Body of pancreas (tissue), 4 donors: ENCODE measurements around the gene BICD2. TPM values are rescaled to one million over a fixed set of nuclear protein-coding genes. Genes with fewer than 3 reads are reported as not detected.

Source experiments
- ATAC-seq: fragments of 150-250 bp; one replicate; pipeline ENCODE4 v1.9.1; 2016
- DNase-seq, 4 donors: peaks; one replicate each; pipeline ENCODE4 v3.0.0-alpha.2; 2019
- H3K27ac ChIP-seq, 4 donors: fragments of 200-600 bp; sonication (generic); 1 replicate in 3 of 4; 2 replicates in 1 of 4; pipeline versions ENCODE4 v1.5.1 to v1.6.1; 2016 to 2019; ENCODE audit warnings: mild to moderate bottlenecking in 1 of 4, mixed read lengths in 1 of 4, moderate library complexity in 1 of 4
- H3K27me3 ChIP-seq, 2 donors: fragments of 200-600 bp; sonication (generic); one replicate each; pipeline ENCODE4 v1.6.0; 2016; ENCODE audit warnings: mild to moderate bottlenecking in 1 of 2
- H3K36me3 ChIP-seq, 2 donors: fragments of 200-600 bp; sonication (generic); replicated peaks in 1 of 2; 2 replicates each; pipeline ENCODE4 v1.5.1; 2016; ENCODE audit warnings: low read depth in 2 of 2; ENCODE audit not compliant: insufficient read depth in 1 of 2
- H3K4me1 ChIP-seq: fragments of 200-600 bp; sonication (generic); one replicate; pipeline ENCODE4 v1.6.0; 2016
- H3K4me3 ChIP-seq, 2 donors: fragments of 200-600 bp; sonication (generic); 1 replicate in 1 of 2; 2 replicates in 1 of 2; pipeline ENCODE4 v1.5.1; 2016 to 2019
- H3K9me3 ChIP-seq, 3 donors: fragments of 200-600 bp; sonication (generic); 1 replicate in 2 of 3; 2 replicates in 1 of 3; pipeline ENCODE4 v1.5.1; 2016
- POLR2A ChIP-seq, 3 donors: fragments of 450-650 bp; IDR thresholded peaks; one replicate each; pipeline ENCODE4 v1.6.1; 2016; ENCODE audit warnings: antibody characterized with exemption in 3 of 3, mild to moderate bottlenecking in 2 of 3
- WGBS, 2 donors: methylation state at CpG; one replicate each; pipeline ENCODE4 v1.1.5; 2017; 5-methylcytosine and 5-hydroxymethylcytosine counted together
- intact Hi-C: fragments of 100-400 bp; cut with DNase I; formaldehyde crosslinking; loops from one replicate; pipeline ENCODE4 v1.15.1; 2023
- total RNA-seq, 2 donors: library from RNA; depleted of rRNA; stranded (reverse); fragments of >200 nt; gene quantifications; one replicate each; pipeline ENCODE4 v1.1.0, GENCODE V29; 2016
- TF ChIP-seq, protein P1 (sequence below), 7 experiments: fragments of 450-650 bp in 4 of 7; fragments of 200-600 bp in 3 of 7; sonication (generic) in 3 of 7; IDR thresholded peaks; one replicate each; pipeline ENCODE4 v1.5.1; 2016 to 2019; ENCODE audit warnings: antibody characterized with exemption in 7 of 7

The BICD2 gene
- total RNA-seq, 2 donors from 2014 or later = 16.1 to 16.8 TPM

DNA sequence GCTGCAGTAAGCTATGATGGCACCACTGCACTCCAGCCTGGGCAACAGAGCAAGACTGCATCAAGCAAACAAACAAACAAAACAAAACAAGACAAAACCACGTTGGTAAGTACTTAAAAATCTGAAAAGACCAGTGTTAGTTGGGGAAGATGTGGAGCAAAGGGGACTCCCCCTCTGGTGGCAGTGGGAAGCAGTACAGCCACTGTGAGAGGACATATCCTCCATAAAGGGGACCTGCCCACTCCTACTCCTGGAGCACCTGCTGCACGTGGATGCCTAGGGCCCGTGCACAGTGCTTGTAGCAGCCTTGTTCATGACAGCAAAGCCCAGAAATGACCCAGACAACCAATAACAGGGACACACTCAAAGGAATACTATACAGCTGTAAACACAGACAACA is 77.7 kb downstream of the BICD2 start:
- 44 to 63% methylated on average over 3 of the region's 3 CpGs for WGBS, 2 donors
- Histone ChIP-seq H3K9me3 (no peaks in the 10 kb centered on the region), H3K36me3 (no peaks in the 10 kb centered on the region), H3K4me3 (no peak overlapping the region), H3K27ac (no peak overlapping the region), H3K4me1 (no peaks in the 10 kb centered on the region), H3K27me3 (no peaks in the 10 kb centered on the region)
- ATAC-seq (no peak), DNase-seq (no peak)
- intact Hi-C loops = no loop called here
- TF ChIP-seq, protein P1, sequence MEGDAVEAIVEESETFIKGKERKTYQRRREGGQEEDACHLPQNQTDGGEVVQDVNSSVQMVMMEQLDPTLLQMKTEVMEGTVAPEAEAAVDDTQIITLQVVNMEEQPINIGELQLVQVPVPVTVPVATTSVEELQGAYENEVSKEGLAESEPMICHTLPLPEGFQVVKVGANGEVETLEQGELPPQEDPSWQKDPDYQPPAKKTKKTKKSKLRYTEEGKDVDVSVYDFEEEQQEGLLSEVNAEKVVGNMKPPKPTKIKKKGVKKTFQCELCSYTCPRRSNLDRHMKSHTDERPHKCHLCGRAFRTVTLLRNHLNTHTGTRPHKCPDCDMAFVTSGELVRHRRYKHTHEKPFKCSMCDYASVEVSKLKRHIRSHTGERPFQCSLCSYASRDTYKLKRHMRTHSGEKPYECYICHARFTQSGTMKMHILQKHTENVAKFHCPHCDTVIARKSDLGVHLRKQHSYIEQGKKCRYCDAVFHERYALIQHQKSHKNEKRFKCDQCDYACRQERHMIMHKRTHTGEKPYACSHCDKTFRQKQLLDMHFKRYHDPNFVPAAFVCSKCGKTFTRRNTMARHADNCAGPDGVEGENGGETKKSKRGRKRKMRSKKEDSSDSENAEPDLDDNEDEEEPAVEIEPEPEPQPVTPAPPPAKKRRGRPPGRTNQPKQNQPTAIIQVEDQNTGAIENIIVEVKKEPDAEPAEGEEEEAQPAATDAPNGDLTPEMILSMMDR (IDR thresholded peaks at IDR 0.05) = no peak
- no peak for TF ChIP-seq POLR2A (IDR thresholded peaks at IDR 0.05)

DNA sequence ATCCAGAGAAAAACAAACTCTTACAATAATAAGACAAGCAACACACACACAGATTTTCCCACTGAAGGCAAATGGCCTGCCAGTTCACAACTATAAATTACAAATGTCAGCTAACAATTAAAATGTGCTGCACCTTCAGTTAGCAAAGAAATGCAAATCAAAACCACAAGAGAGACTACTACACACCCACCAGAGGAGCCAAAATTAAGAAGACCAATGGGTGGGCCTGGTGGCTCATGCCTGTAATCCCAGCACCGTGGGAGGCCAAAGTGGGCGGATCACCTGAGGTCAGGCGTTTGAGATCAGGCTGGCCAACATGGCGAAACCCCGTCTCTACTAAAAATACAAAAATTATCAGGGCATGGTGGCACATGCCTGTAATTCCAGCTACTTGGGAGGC is 79.6 kb downstream of the BICD2 start:
- intact Hi-C loops = no loop called here

DNA sequence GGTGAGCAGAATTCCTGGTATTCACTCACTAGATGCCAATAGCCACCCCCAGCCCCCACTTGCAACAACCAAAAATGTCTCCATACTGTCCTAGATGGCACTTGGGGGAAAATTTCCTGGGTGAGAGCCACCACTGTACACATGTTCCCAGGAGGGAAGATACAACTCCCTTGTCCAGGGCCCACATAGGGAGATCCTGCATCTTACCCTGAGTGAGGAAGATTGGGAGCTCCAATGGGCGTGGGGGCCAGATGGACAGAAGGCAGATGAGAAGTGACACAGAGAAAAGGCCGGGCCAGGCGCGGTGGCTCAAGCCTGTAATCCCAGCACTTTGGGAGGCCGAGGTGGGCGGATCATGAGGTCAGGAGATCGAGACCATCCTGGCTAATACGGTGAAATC is 82.4 kb downstream of the BICD2 start:
- H3K9me3 ChIP-seq = no peaks in the 10 kb centered on the region
- H3K36me3 ChIP-seq = no peaks in the 10 kb centered on the region
- H3K4me3 ChIP-seq = no peak overlapping the region
- TF ChIP-seq, protein P1 (IDR thresholded peaks at IDR 0.05) = no peak
- TF ChIP-seq POLR2A (IDR thresholded peaks at IDR 0.05) = no peak
- ATAC-seq (no peak), DNase-seq (no peak)
- no peaks in the 10 kb centered on the region for H3K4me1 ChIP-seq
- H3K27ac ChIP-seq = no peak overlapping the region
- intact Hi-C loops = no loop called here
- H3K27me3 ChIP-seq = no peaks in the 10 kb centered on the region
- WGBS, 2 donors = 94% methylated on average over 8 of the region's 8 CpGs

More for the DNA sequence above, 79.6 kb downstream of the BICD2 start:
- Histone ChIP-seq H3K9me3 (no peaks in the 10 kb centered on the region), H3K4me3 (no peak overlapping the region), H3K36me3 (no peaks in the 10 kb centered on the region), H3K27me3 (no peaks in the 10 kb centered on the region), H3K4me1 (no peaks in the 10 kb centered on the region), H3K27ac (no peak overlapping the region)
- no peak for TF ChIP-seq POLR2A (IDR thresholded peaks at IDR 0.05)
- TF ChIP-seq, protein P1 (IDR thresholded peaks at IDR 0.05) = no peak
- 74 to 82% methylated on average over 5 of the region's 5 CpGs for WGBS, 2 donors
- no peak for ATAC-seq
- no peak for DNase-seq

DNA sequence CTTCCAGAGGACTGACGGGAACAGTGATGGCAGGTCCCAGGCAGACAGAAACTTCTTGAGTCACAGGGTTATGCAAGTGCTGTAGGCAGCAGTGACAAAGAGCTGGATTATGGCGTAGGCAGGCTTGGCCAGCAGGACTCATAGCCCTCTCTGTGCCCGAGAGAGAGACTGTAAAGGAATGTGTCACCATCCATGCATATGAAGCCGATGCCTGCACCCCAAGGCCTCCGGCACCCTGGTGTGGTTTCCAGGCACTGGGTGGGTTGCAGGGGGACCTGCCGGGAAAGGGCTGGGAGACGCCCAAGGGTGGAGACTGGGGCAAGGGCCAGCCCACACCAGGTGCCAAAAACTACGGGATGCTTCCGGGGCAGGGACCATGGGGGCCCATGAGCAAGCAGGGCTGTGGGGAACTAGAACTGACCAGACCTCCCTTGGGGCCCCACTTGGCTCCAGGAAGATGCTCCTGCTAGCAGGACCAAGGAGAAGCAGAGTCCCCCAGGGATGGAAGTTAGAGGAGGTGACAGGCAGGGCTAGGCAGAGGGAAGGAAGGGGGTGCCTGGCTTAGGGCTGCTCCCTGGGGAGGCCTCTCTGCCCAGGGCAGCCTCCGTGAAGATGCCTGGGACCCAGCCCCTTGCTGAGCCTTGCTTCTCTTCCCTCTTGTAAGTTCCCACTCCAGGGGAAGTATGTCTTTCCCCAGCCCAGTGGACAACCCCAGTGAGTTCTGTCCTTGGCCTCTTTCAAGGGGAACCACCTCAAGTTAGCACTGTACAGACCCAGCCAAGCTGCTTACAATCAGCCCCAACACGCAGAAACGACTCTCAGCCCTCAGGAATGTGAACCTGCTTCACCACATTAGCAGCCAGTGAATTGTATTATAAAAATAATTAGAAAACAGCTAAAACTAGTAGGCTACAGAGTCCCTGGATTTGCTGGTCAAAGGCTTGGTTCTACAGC is 84.2 kb downstream of the BICD2 start:
- H3K36me3 ChIP-seq = no peaks in the 10 kb centered on the region
- TF ChIP-seq, protein P1 (IDR thresholded peaks at IDR 0.05) = no peak
- TF ChIP-seq POLR2A (IDR thresholded peaks at IDR 0.05) = no peak
- intact Hi-C loops = no loop called here
- no peaks in the 10 kb centered on the region for H3K27me3 ChIP-seq
- ATAC-seq (no peak), DNase-seq (no peak)
- no peaks in the 10 kb centered on the region for H3K4me1 ChIP-seq
- H3K4me3 ChIP-seq = no peak overlapping the region
- H3K9me3 ChIP-seq = no peaks in the 10 kb centered on the region
- H3K27ac ChIP-seq = no peak overlapping the region
- WGBS, 2 donors = 72 to 75% methylated on average over 11 of the region's 12 CpGs
